Measurements from ENCODE around the gene USP33.
A peak's percentile ranks its signal among the peaks of the same experiment; 100 is the strongest.

USP33 gene

DNA sequence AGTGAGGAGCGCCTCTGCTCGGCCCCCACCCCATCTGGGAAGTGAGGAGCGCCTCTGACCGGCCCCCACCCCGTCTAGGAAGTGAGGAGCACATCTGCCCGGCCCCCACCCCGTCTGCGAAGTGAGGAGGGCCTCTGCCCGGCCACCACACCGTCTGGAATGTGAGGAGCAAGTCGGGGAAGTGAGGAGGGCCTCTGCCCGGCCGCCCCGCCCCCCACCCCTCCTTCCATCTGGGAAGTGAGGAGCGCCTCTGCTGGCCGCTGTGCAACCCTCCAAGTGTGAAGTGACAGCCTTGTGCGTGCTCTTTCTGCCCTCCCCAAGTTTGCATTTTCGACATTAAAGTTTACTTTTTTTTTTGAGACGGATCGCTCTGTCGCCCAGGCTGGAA, 72.1 kb downstream of the USP33 start:
- Histone ChIP-seq H3K4me3 (IDR thresholded peaks at IDR 0.05; ENCODE audit: insufficient read depth, low read depth, low read length) (no peak overlapping the region), H3K9ac (no peak overlapping the region), H3K27me3 (ENCODE audit: insufficient read depth, low read depth) (no peaks in the 10 kb centered on the region), H3K36me3 (ENCODE audit: insufficient read depth) (no peaks in the 10 kb centered on the region), H3K4me1 (ENCODE audit: low read depth, poor library complexity, severe bottlenecking) (peaks cover 7% of the 10 kb centered on the region), H3K79me2 (ENCODE audit: insufficient read depth, low read depth) (no peaks in the 10 kb centered on the region; the same call in 1 of the 2 replicates), H3K4me2 (no peak overlapping the region), H4K20me1 (ENCODE audit: insufficient read depth) (no peaks in the 10 kb centered on the region), H3K27ac (no peak overlapping the region), H2AFZ (ENCODE audit: low read depth) (no peak overlapping the region)
- TF ChIP-seq, protein P1, sequence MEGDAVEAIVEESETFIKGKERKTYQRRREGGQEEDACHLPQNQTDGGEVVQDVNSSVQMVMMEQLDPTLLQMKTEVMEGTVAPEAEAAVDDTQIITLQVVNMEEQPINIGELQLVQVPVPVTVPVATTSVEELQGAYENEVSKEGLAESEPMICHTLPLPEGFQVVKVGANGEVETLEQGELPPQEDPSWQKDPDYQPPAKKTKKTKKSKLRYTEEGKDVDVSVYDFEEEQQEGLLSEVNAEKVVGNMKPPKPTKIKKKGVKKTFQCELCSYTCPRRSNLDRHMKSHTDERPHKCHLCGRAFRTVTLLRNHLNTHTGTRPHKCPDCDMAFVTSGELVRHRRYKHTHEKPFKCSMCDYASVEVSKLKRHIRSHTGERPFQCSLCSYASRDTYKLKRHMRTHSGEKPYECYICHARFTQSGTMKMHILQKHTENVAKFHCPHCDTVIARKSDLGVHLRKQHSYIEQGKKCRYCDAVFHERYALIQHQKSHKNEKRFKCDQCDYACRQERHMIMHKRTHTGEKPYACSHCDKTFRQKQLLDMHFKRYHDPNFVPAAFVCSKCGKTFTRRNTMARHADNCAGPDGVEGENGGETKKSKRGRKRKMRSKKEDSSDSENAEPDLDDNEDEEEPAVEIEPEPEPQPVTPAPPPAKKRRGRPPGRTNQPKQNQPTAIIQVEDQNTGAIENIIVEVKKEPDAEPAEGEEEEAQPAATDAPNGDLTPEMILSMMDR (conservative IDR thresholded peaks at IDR 0.05; ENCODE audit: low read depth, low read length) = no peak

DNA sequence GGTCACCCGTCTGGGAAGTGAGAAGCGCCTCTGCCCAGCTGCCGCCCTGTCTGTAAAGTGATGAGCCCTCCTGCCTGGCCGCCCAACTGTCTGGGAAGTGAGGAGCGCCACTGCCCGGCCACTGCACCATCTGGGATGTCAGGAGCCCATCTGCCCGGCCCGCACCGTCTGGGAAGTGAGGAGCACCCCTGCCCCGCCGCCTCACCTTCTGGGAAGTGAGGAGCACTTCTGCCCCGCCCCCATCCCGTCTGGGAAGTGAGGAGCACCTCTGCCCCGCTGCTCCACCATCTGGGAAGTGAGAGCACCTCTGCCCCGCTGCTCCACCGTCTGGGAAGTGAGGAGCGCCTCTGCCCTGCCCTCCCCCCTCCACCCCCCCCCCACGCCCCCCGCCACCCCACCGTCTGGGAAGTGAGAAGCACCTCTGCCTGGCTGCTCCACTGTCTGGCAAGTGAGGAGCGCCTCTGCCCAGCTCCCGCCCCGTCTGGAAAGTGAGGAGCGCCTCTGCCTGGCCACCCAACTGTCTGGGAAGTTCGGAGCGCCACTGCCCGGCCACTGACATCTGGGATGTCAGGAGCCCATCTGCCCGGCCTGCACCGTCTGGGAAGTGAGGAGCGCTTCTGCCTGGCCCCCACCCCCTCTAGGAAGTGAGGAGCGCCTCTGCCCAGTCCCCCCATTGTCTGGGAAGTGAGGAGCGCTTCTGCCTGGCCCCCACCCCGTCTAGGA, 72.7 kb downstream of the USP33 start:
- Histone ChIP-seq H3K9ac (no peak overlapping the region), H3K79me2 (ENCODE audit: insufficient read depth, low read depth) (peaks cover 4% of the 10 kb centered on the region), H3K27me3 (ENCODE audit: insufficient read depth, low read depth) (no peaks in the 10 kb centered on the region), H2AFZ (ENCODE audit: low read depth) (no peak overlapping the region), H3K4me1 (ENCODE audit: low read depth, poor library complexity, severe bottlenecking) (peaks cover 7% of the 10 kb centered on the region), H3K36me3 (ENCODE audit: insufficient read depth) (no peaks in the 10 kb centered on the region), H3K4me2 (no peak overlapping the region), H3K4me3 (IDR thresholded peaks at IDR 0.05; ENCODE audit: insufficient read depth, low read depth, low read length) (no peak overlapping the region), H3K27ac (no peak overlapping the region), H4K20me1 (ENCODE audit: insufficient read depth) (no peaks in the 10 kb centered on the region)
- TF ChIP-seq, protein P1 (conservative IDR thresholded peaks at IDR 0.05; ENCODE audit: low read depth, low read length) = no peak

DNA sequence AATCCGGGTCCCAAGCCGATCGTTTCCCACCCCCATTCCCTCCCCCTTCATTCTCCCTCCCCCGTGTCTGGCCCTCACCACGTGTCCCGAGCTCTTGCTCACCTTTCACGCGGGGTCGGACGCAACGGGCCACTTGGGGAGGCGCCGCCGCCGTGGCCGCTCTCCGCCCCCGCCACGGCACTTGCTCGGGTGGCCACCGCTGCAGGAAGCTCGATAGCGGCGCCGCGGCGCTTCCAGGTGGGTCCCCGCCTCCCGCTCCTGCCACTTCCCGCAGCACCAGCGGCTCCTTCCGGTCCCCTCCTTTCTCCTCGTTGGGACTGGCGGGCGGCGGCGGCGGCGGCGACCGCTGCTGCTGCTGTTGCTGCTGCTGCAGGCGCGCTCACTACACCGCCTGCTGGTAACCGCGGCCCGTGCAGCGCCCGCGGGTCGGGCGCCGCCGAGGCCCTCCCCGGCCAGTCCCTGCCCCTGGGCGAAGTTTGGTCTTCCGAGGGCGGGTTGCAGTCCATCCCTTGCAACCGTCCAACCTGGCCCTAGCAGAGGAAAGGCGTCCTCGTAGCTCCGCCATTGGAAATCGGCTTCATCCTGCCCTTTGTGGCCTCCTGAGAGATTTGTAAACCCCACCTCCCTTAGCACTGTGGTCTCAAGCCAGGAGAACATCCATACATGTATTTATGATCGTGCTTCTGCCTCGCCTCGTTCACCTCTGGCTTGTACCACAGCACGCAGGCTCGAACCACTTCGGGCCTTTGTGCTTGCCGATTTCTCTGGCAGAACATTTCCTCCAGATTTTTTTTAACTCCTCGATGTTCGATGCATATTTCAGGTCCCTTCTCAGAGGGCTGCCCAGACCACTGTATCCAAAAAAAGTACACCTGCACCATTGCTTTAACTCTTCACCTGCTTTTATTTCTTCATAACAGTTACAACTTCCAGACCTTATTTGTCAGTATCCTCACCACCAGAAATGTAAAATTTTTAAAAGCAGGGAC, 76.2 kb downstream of the USP33 start:
- Histone ChIP-seq H3K4me2 (peak overlapping the region; percentile 93), H3K79me2 (ENCODE audit: insufficient read depth, low read depth) (peaks cover 39% of the 10 kb centered on the region), H3K27ac (peak overlapping the region; percentile 92)

DNA sequence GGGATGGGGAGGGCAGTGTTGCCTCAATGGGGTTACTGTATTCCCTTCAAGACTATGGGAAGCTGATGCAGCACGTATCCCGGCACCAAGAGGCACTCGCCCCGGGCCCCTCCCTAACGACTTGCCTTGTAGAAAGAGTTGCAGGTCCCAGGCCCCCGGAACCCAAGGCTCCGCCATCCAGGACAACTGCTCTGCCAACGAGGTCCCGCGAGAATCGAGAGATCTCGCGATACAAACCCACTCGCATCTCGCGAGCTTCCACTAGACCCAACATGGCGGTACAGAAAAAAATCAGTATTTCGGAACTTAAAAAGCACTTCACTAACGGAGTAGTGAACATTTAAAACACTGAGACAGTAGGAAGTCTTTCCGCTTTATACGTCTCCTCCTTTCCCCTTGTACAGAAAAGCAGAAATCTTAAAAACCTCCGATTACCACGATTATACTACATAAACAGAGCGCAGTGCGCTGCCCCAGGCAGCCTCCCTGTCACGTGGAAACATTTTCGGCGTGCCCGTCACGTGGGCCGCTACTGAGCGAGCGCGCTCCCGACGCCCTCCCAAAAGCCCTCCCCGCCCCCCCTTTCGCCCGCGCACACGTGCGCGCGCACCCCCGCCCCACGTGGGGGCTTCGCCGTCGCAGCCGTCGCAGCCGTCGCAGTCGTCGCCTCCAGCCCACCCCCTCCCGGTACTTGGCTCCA, 77.0 kb downstream of the USP33 start, which contains the start of gene ZZZ3:
Gene ZZZ3 (minus strand): TSS at position 199 of the 700 bp plus-strand sequence. CDS start 49,304 bp downstream, outside the sequence.
- peak within 1 kb of the TSS; percentile 70 for H3K4me3 ChIP-seq (IDR thresholded peaks at IDR 0.05; ENCODE audit: insufficient read depth, low read depth, low read length)
- H3K36me3 ChIP-seq (ENCODE audit: insufficient read depth) = no peaks in the 10 kb centered on the region
- H3K4me2 ChIP-seq = peak within 1 kb of the TSS; percentile 93
- TF ChIP-seq, protein P1 (conservative IDR thresholded peaks at IDR 0.05; ENCODE audit: low read depth, low read length) = no peak
- peak within 1 kb of the TSS; percentile 88 for H3K9ac ChIP-seq
- H3K4me1 ChIP-seq (ENCODE audit: low read depth, poor library complexity, severe bottlenecking) = peaks cover 23% of the 10 kb centered on the region
- H3K79me2 ChIP-seq (ENCODE audit: insufficient read depth, low read depth) = peaks cover 47% of the 10 kb centered on the region
- no peaks in the 10 kb centered on the region for H4K20me1 ChIP-seq (ENCODE audit: insufficient read depth)
- peak within 1 kb of the TSS; percentile 72 for H2AFZ ChIP-seq (ENCODE audit: low read depth)
- no peaks in the 10 kb centered on the region for H3K27me3 ChIP-seq (ENCODE audit: insufficient read depth, low read depth)
- H3K27ac ChIP-seq = peak within 1 kb of the TSS; percentile 92

More for the DNA sequence above, 76.2 kb downstream of the USP33 start:
- Histone ChIP-seq H3K27me3 (ENCODE audit: insufficient read depth, low read depth) (no peaks in the 10 kb centered on the region), H4K20me1 (ENCODE audit: insufficient read depth) (no peaks in the 10 kb centered on the region), H2AFZ (ENCODE audit: low read depth) (peak overlapping the region; percentile 72), H3K4me1 (ENCODE audit: low read depth, poor library complexity, severe bottlenecking) (peaks cover 23% of the 10 kb centered on the region), H3K36me3 (ENCODE audit: insufficient read depth) (no peaks in the 10 kb centered on the region), H3K4me3 (IDR thresholded peaks at IDR 0.05; ENCODE audit: insufficient read depth, low read depth, low read length) (peak overlapping the region; percentile 56), H3K9ac (peak overlapping the region; percentile 88)
- TF ChIP-seq, protein P1 (conservative IDR thresholded peaks at IDR 0.05; ENCODE audit: low read depth, low read length) = peak; percentile 60

Measured in KMS-11 (cell line).